HCT116 (cell line): Measurements from ENCODE around the gene YWHAB. TPM values are rescaled to one million over a fixed set of nuclear protein-coding genes. Genes with fewer than 3 reads are reported as not detected.

ENCODE experiments used
- ATAC-seq: fragments of 200-7000 bp; cut with Tn5 transposase; 2 replicates; pipeline ENCODE4 v1.9.1; 2020; ENCODE audit warnings: mild to moderate bottlenecking, moderate library complexity
- BruUV-seq: library from RNA; stranded (reverse); fragments of 400-500 nt; replicated peaks from 2 replicates; lab custom pipeline; 2021; lab: Mats Ljungman, UMichigan
- CTCF ChIA-PET: fragments of 300-600 bp; sonication (Branson Sonifier 250); formaldehyde crosslinking; loops from one replicate; lab custom pipeline; 2021; ENCODE audit warnings: antibody characterized with exemption; lab: Charles Lee
- POLR2A ChIA-PET: fragments of 300-600, 350-600 bp; sonication (Branson Sonifier 250); formaldehyde crosslinking; loops from one replicate; lab custom pipeline; 2021; ENCODE audit warnings: antibody characterized with exemption; lab: Charles Lee
- RAD21 ChIA-PET, 2 experiments: fragments of 300-600 bp; sonication (Branson Sonifier 250); formaldehyde crosslinking; loops; one replicate each; lab custom pipeline; 2023; ENCODE audit warnings: low total read pairs in 2 of 2; ENCODE audit not compliant: uncharacterized antibody in 2 of 2, unreplicated experiment in 2 of 2, low non-redundant PET in 1 of 2; lab: Charles Lee
- DNase-seq: peaks from one replicate; pipeline ENCODE4 v3.0.0-alpha.2; 2010; ENCODE audit warnings: low read depth, low spot score
- H2AFZ ChIP-seq: fragments of 200-600 bp; shearing (Covaris generic), sonication (generic); 2 replicates; pipeline ENCODE4 v1.6.1; 2017; ENCODE audit warnings: low read depth, mixed run types, mixed read lengths, antibody characterized with exemption, low read length; ENCODE audit not compliant: poor library complexity, severe bottlenecking
- H3K27ac ChIP-seq: 2 replicates; pipeline ENCODE4 v1.5.1; 2012; ENCODE audit warnings: low read depth, low read length
- H3K27me3 ChIP-seq: fragments of 200-600 bp; sonication (generic); 2 replicates; pipeline ENCODE4 v1.6.1; 2016; ENCODE audit warnings: mixed run types, low read length, mixed read lengths; ENCODE audit not compliant: insufficient read depth
- H3K36me3 ChIP-seq, 2 experiments: fragments of 200-500 bp in 1 of 2; fragments of 200-600 bp in 1 of 2; sonication (Bioruptor generic) in 1 of 2; sonication (generic) in 1 of 2; 2 replicates each; pipeline versions ENCODE4 v1.5.1 to v1.6.1; 2014 to 2016; ENCODE audit warnings: low read length in 2 of 2, inconsistent platforms in 1 of 2, mixed read lengths in 1 of 2, mixed run types in 1 of 2; ENCODE audit not compliant: insufficient read depth in 2 of 2, control insufficient read depth in 1 of 2
- H3K4me1 ChIP-seq, 2 experiments: fragments of 200-600 bp in 1 of 2; sonication (generic) in 1 of 2; 2 replicates each; pipeline versions ENCODE4 v1.5.1 to v1.6.1; 2012 to 2017; ENCODE audit warnings: low read length in 2 of 2, inconsistent platforms in 1 of 2, mild to moderate bottlenecking in 1 of 2, mixed read lengths in 1 of 2, mixed run types in 1 of 2, moderate library complexity in 1 of 2; ENCODE audit not compliant: insufficient read depth in 2 of 2, control insufficient read depth in 1 of 2
- H3K4me2 ChIP-seq: fragments of 200-600 bp; sonication (generic); 2 replicates; pipeline ENCODE4 v1.6.1; 2017; ENCODE audit warnings: mixed run types, low read length, mixed read lengths
- H3K4me3 ChIP-seq, 2 experiments: fragments of 200-600 bp in 1 of 2; sonication (generic) in 1 of 2; replicated peaks in 1 of 2; 2 replicates each; pipeline ENCODE4 v1.5.1; 2011 to 2016; ENCODE audit warnings: low read length in 2 of 2, control low read depth in 1 of 2, low read depth in 1 of 2, mild to moderate bottlenecking in 1 of 2, mixed read lengths in 1 of 2, mixed run types in 1 of 2
- H3K79me2 ChIP-seq: fragments of 200-600 bp; sonication (generic); 2 replicates; pipeline ENCODE4 v1.6.1; 2017; ENCODE audit warnings: mild to moderate bottlenecking, mixed run types, low read length, moderate library complexity, mixed read lengths; ENCODE audit not compliant: insufficient read depth
- H3K9ac ChIP-seq: fragments of 200-600 bp; sonication (generic); 2 replicates; pipeline ENCODE4 v1.6.1; 2016; ENCODE audit warnings: low read length, mixed read lengths
- H3K9me2 ChIP-seq: fragments of 200-600 bp; sonication (generic), shearing (Covaris generic); 2 replicates; pipeline ENCODE4 v1.6.1; 2017; ENCODE audit warnings: mixed run types, mild to moderate bottlenecking, moderate library complexity; ENCODE audit not compliant: insufficient read depth
- H3K9me3 ChIP-seq, 2 experiments: fragments of 200-500 bp in 1 of 2; fragments of 200-600 bp in 1 of 2; sonication (Bioruptor generic) in 1 of 2; sonication (generic) in 1 of 2; 2 replicates each; pipeline ENCODE4 v1.6.1; 2014 to 2017; ENCODE audit warnings: low read length in 2 of 2, mixed read lengths in 2 of 2, inconsistent platforms in 1 of 2, low read depth in 1 of 2, mild to moderate bottlenecking in 1 of 2, mixed run types in 1 of 2, moderate library complexity in 1 of 2; ENCODE audit not compliant: control insufficient read depth in 1 of 2, insufficient read depth in 1 of 2
- H4K20me1 ChIP-seq: fragments of 200-600 bp; sonication (generic), shearing (Covaris generic); 2 replicates; pipeline ENCODE4 v1.6.1; 2017; ENCODE audit warnings: mixed run types, mild to moderate bottlenecking, moderate library complexity; ENCODE audit not compliant: insufficient read depth
- EZH2phosphoT487 ChIP-seq: fragments of 200-600 bp; IDR thresholded peaks from 2 replicates; pipeline ENCODE4 v1.6.1; 2018; ENCODE audit warnings: antibody characterized with exemption, borderline replicate concordance
- SP1 ChIP-seq: IDR thresholded peaks from 2 replicates; pipeline ENCODE4 v1.6.1; 2012; ENCODE audit warnings: low read depth
- ZBTB33 ChIP-seq: IDR thresholded peaks from 2 replicates; pipeline ENCODE4 v1.6.1; 2011; ENCODE audit warnings: mild to moderate bottlenecking, low read length, moderate library complexity; ENCODE audit not compliant: insufficient replicate concordance; ENCODE audit errors: extremely low read depth
- intact Hi-C: fragments of 100-400 bp; cut with micrococcal nuclease; formaldehyde crosslinking; loops from 2 replicates; pipeline ENCODE4 v1.10.0; 2022
- total RNA-seq: library from RNA; stranded (reverse); gene quantifications from one replicate; pipeline ENCODE4 v1.2.1, GENCODE V29; 2021; ENCODE audit not compliant: unreplicated experiment

Gene YWHAB
- total RNA-seq, 1 experiment from 2014 or later, result 200 TPM

- no peak overlapping the region for H2AFZ ChIP-seq
- ChIA-PET CTCF (no interaction called here), RAD21 (no interaction called here), POLR2A (no interaction called here)
- H3K9me3 ChIP-seq, result no peaks in the 10 kb centered on the region
- peaks cover 15 to 22% of the 10 kb centered on the region in 2 experiments; a peak in 3 of 4 replicates for H3K4me1 ChIP-seq
- no TSS peak for BruUV-seq
- ATAC-seq, result no peak
- peaks cover 46% of the 10 kb centered on the region for H3K79me2 ChIP-seq
- no peak overlapping the region for H3K4me3 ChIP-seq
- H3K9ac ChIP-seq, result no peak overlapping the region
- no peaks in the 10 kb centered on the region for H3K9me2 ChIP-seq
- no peak overlapping the region for H3K4me2 ChIP-seq
- H3K27me3 ChIP-seq, result no peaks in the 10 kb centered on the region
- DNase-seq, result no peak
- H3K36me3 ChIP-seq, result peaks cover 42 to 55% of the 10 kb centered on the region in 2 experiments; a peak in 3 of 4 replicates
- TF ChIP-seq ZBTB33 (no peak), EZH2phosphoT487 (no peak), SP1 (no peak)
- intact Hi-C loops, result no loop called here
- H3K27ac ChIP-seq, result no peak overlapping the region
- H4K20me1 ChIP-seq, result no peaks in the 10 kb centered on the region
These were observed 70.9 kb downstream of the YWHAB start for GRCh38 chr20:44956410-44956809.

Other genes starting within 250 kb of the YWHAB start
- gene ADA, start 234.0 kb upstream of the YWHAB start, total RNA-seq, result 25.9 TPM
- gene CCN5, start 170.3 kb upstream of the YWHAB start, total RNA-seq, result 0.20 TPM
- gene KCNK15, start 139.8 kb upstream of the YWHAB start, total RNA-seq, result not detected
- 0.05 TPM for gene RIMS4, start 75.2 kb upstream of the YWHAB start, total RNA-seq
- gene PABPC1L, start 24.4 kb downstream of the YWHAB start, total RNA-seq, result 127 TPM
- gene TOMM34, start 74.7 kb downstream of the YWHAB start, total RNA-seq, result 51.7 TPM
- 45.4 TPM for gene STK4, start 80.8 kb downstream of the YWHAB start, total RNA-seq
- gene KCNS1, start 215.4 kb downstream of the YWHAB start, total RNA-seq, result not detected
- not detected for gene WFDC5, start 229.5 kb downstream of the YWHAB start, total RNA-seq
- not detected for gene WFDC12, start 238.8 kb downstream of the YWHAB start, total RNA-seq